ENCODE results near the gene AFF3. TPM values are rescaled to one million over a fixed set of nuclear protein-coding genes. Genes with fewer than 3 reads are reported as not detected.
A peak's percentile ranks its signal among the peaks of the same experiment; 100 is the strongest.

The AFF3 gene
- total RNA-seq, 1 experiment from 2014 or later, result 0.22 TPM

- Mint-ChIP-seq H3K36me3 (ENCODE audit: insufficient read depth in 1 of 3, low read depth in 3 of 3) (no peaks in the 10 kb centered on the region), H3K27ac (no peak overlapping the region), H3K4me1 (peaks cover 6 to 11% of the 10 kb centered on the region in 2 experiments), H3K27me3 (ENCODE audit: low read depth) (peaks cover 38% of the 10 kb centered on the region), H3K4me3 (no peak overlapping the region; a peak in 1 of 5 replicates), H3K9me3 (no peaks in the 10 kb centered on the region; a peak in 1 of 5 replicates)
- no peak overlapping the region for H3K14ac ChIP-seq (ENCODE audit: insufficient read depth, low read length)
- no peak overlapping the region for H2AK5ac ChIP-seq (ENCODE audit: insufficient read length, low read length)
- DNase-seq, result peak; percentile 8
- no peaks in the 10 kb centered on the region; the same call in 1 of the 2 replicates for H3K27me3 ChIP-seq (ENCODE audit: insufficient read depth, low read length)
- H3K79me1 ChIP-seq (ENCODE audit: insufficient read depth, low read depth, low read length, poor library complexity, severe bottlenecking), result no peaks in the 10 kb centered on the region
- no CpG with 5 or more reads among the region's 4 CpGs for WGBS (ENCODE audit: extremely low coverage, insufficient read length, low lambda C conversion rate)
- no peak overlapping the region for H3K9ac ChIP-seq (ENCODE audit: extremely low read depth, insufficient read length, low read length)
- H3K9me3 ChIP-seq (ENCODE audit: control insufficient read depth, low read depth, low read length), result no peaks in the 10 kb centered on the region
- H2BK12ac ChIP-seq (ENCODE audit: insufficient read length, low read depth, low read length), result no peak overlapping the region
- H4K5ac ChIP-seq (ENCODE audit: insufficient read length, low read depth, low read length), result no peak overlapping the region
- H4K91ac ChIP-seq (ENCODE audit: insufficient read length, low read depth, low read length), result no peak overlapping the region
- H3K27ac ChIP-seq (ENCODE audit: insufficient read length, low read depth, low read length), result no peak overlapping the region
- H3K18ac ChIP-seq (ENCODE audit: insufficient read length, low read depth, low read length), result no peak overlapping the region
- no peak overlapping the region for H2AFZ ChIP-seq (ENCODE audit: low read length)
- H3K4ac ChIP-seq (ENCODE audit: low read depth, low read length), result no peak overlapping the region
- H3K79me2 ChIP-seq (ENCODE audit: insufficient read depth, low read length), result no peaks in the 10 kb centered on the region
- H2BK5ac ChIP-seq (ENCODE audit: insufficient read length, low read length), result no peak overlapping the region
- no peak overlapping the region for H2BK120ac ChIP-seq (ENCODE audit: low read depth, low read length, poor library complexity, severe bottlenecking)
- no peak overlapping the region for H3T11ph ChIP-seq (ENCODE audit: low read length)
- no peaks in the 10 kb centered on the region for H3K23me2 ChIP-seq (ENCODE audit: insufficient read length, low read depth, low read length, poor library complexity, severe bottlenecking)
- H3K56ac ChIP-seq (ENCODE audit: insufficient read length, low read depth, low read length), result no peak overlapping the region
- H4K8ac ChIP-seq (replicated peaks; ENCODE audit: insufficient read length, low read depth, low read length), result no peak overlapping the region
- TF ChIP-seq CTCF (conservative IDR thresholded peaks at IDR 0.05), result no peak
- H3K4me1 ChIP-seq (ENCODE audit: insufficient read depth, low read length), result no peaks in the 10 kb centered on the region
- no peaks in the 10 kb centered on the region for H4K20me1 ChIP-seq (ENCODE audit: control insufficient read depth, insufficient read depth, insufficient read length)
- H3K23ac ChIP-seq (ENCODE audit: insufficient read length, low read depth, low read length), result no peak overlapping the region
- H2BK15ac ChIP-seq (ENCODE audit: low read depth, low read length), result no peak overlapping the region
- no peak overlapping the region for H3K4me2 ChIP-seq (ENCODE audit: insufficient read depth, insufficient read length, low read length)
- no peak overlapping the region for H2BK20ac ChIP-seq (ENCODE audit: low read depth, low read length, poor library complexity, severe bottlenecking)
Measured at GRCh38 chr2:100176925-100177324, 34.5 kb upstream of the AFF3 start.
